B cell (primary cell): Measurements from ENCODE around the gene SIRT3. TPM values are rescaled to one million over a fixed set of nuclear protein-coding genes. Genes with fewer than 3 reads are reported as not detected.

ENCODE experiments used
- ATAC-seq: fragments of 200-7000 bp; cut with Tn5 transposase; one replicate; pipeline ENCODE4 v1.10.0; 2021; ENCODE audit warnings: low read depth, mild to moderate bottlenecking, moderate number of reproducible peaks, moderate library complexity
- CTCF ChIA-PET: fragments of 350-600 bp; sonication (Branson Sonifier 250); formaldehyde crosslinking; loops from one replicate; lab custom pipeline; 2021; ENCODE audit warnings: antibody characterized with exemption, inconsistent platforms; lab: Charles Lee
- POLR2A ChIA-PET: fragments of 350-600 bp; sonication (Branson Sonifier 250); formaldehyde crosslinking; loops from one replicate; lab custom pipeline; 2021; ENCODE audit warnings: antibody characterized with exemption; lab: Charles Lee
- DNase-seq: peaks from one replicate; pipeline ENCODE4 v3.0.0; 2013
- H2AFZ ChIP-seq: 2 replicates; pipeline ENCODE4 v1.6.1; 2012; ENCODE audit warnings: mild to moderate bottlenecking, low read depth, low read length; ENCODE audit not compliant: insufficient read depth, poor library complexity, severe bottlenecking
- H3K27ac ChIP-seq, 2 donors: 1 replicate in 1 of 2; 2 replicates in 1 of 2; pipeline ENCODE4 v1.5.1; 2012 to 2013; ENCODE audit warnings: low read length in 2 of 2, mild to moderate bottlenecking in 2 of 2, moderate library complexity in 1 of 2
- H3K27me3 ChIP-seq, 4 experiments: fragments of 200-600 bp in 1 of 4; sonication (generic) in 1 of 4; replicated peaks in 1 of 4; 1 replicate in 2 of 4; 2 replicates in 2 of 4; pipeline versions ENCODE4 v1.6.1 to v1.7.0; 2013 to 2016; ENCODE audit warnings: low read length in 3 of 4, mild to moderate bottlenecking in 2 of 4, mixed read lengths in 1 of 4, moderate library complexity in 1 of 4; ENCODE audit not compliant: insufficient read depth in 4 of 4, control insufficient read depth in 3 of 4; ENCODE audit errors: control extremely low read depth in 1 of 4
- H3K36me3 ChIP-seq, 2 experiments: replicated peaks in 1 of 2; 1 replicate in 1 of 2; 2 replicates in 1 of 2; pipeline versions ENCODE4 v1.6.1 to v1.7.1; 2013; ENCODE audit warnings: low read length in 1 of 2; ENCODE audit not compliant: insufficient read depth in 2 of 2, control insufficient read depth in 1 of 2; ENCODE audit errors: control extremely low read depth in 1 of 2, extremely low read depth in 1 of 2
- H3K4me1 ChIP-seq, 2 donors: fragments of 200-600 bp in 1 of 2; sonication (generic) in 1 of 2; 1 replicate in 1 of 2; 2 replicates in 1 of 2; pipeline versions ENCODE4 v1.5.1 to v1.6.1; 2013 to 2017; ENCODE audit warnings: low read length in 2 of 2; ENCODE audit not compliant: control insufficient read depth in 2 of 2, insufficient read depth in 2 of 2
- H3K4me2 ChIP-seq: replicated peaks from 2 replicates; pipeline ENCODE3; 2012; ENCODE audit warnings: mild to moderate bottlenecking, low read depth, low read length; ENCODE audit not compliant: poor library complexity, severe bottlenecking
- H3K4me3 ChIP-seq, 5 experiments: fragments of 200-600 bp in 1 of 5; sonication (generic) in 1 of 5; 1 replicate in 3 of 5; 2 replicates in 2 of 5; pipeline versions ENCODE4 v1.5.1 to v1.7.0; 2011 to 2016; ENCODE audit warnings: low read length in 4 of 5, mild to moderate bottlenecking in 4 of 5, low read depth in 2 of 5, control low read depth in 1 of 5, moderate library complexity in 1 of 5; ENCODE audit not compliant: insufficient read depth in 1 of 5; ENCODE audit errors: control extremely low read depth in 1 of 5, extremely low read depth in 1 of 5
- H3K79me2 ChIP-seq: fragments of 200-600 bp; sonication (generic); one replicate; pipeline ENCODE4 v1.6.0; 2016; ENCODE audit warnings: low read length; ENCODE audit not compliant: control insufficient read depth, insufficient read depth
- H3K9ac ChIP-seq: fragments of 200-600 bp; sonication (generic); 2 replicates; pipeline ENCODE4 v1.6.1; 2017; ENCODE audit warnings: mild to moderate bottlenecking, low read length, moderate library complexity
- H3K9me3 ChIP-seq, 3 donors: one replicate each; pipeline versions ENCODE4 v1.6.1 to v1.7.1; 2013; ENCODE audit warnings: low read length in 2 of 3; ENCODE audit not compliant: control insufficient read depth in 2 of 3, insufficient read depth in 1 of 3; ENCODE audit errors: control extremely low read depth in 1 of 3
- H4K20me1 ChIP-seq: 2 replicates; pipeline ENCODE4 v1.6.0; 2012; ENCODE audit warnings: mild to moderate bottlenecking, low read length; ENCODE audit not compliant: insufficient read depth, control insufficient read depth, poor library complexity, severe bottlenecking
- H3K27ac Mint-ChIP-seq: one replicate; pipeline ENCODE4 v1.8.0; 2021; ENCODE audit warnings: mixed read lengths
- H3K27me3 Mint-ChIP-seq: one replicate; pipeline ENCODE4 v1.8.0; 2021; ENCODE audit warnings: mixed read lengths
- H3K4me1 Mint-ChIP-seq: one replicate; pipeline ENCODE4 v1.8.0; 2021; ENCODE audit warnings: mixed read lengths
- H3K4me3 Mint-ChIP-seq: one replicate; pipeline ENCODE4 v1.8.0; 2021; ENCODE audit warnings: mixed read lengths
- H3K9me3 Mint-ChIP-seq: one replicate; pipeline ENCODE4 v1.8.0; 2022; ENCODE audit warnings: mixed read lengths; ENCODE audit not compliant: insufficient read depth
- EZH2 ChIP-seq: IDR thresholded peaks from 2 replicates; pipeline ENCODE4 v1.6.1; 2012; ENCODE audit warnings: borderline replicate concordance, low read depth, mild to moderate bottlenecking, moderate library complexity, low read length; ENCODE audit not compliant: insufficient read depth, poor library complexity, severe bottlenecking
- WGBS: methylation state at CpG from one replicate; pipeline ENCODE4 v1.1.5; 2013; ENCODE audit warnings: missing lambda C conversion rate; ENCODE audit not compliant: insufficient coverage; 5-methylcytosine and 5-hydroxymethylcytosine counted together
- intact Hi-C: fragments of 100-400 bp; cut with micrococcal nuclease; formaldehyde crosslinking; loops from one replicate; pipeline ENCODE4 v1.10.0; 2022
- polyA plus RNA-seq: library from polyadenylated mRNA; depleted of rRNA; stranded (reverse); fragments of >200 nt; gene quantifications from 2 replicates; pipeline ENCODE4 v1.2.3, GENCODE V29; 2012
- total RNA-seq, 2 donors: library from RNA; stranded (reverse); fragments of 120-200 nt in 1 of 2; gene quantifications; 1 replicate in 1 of 2; 2 replicates in 1 of 2; pipeline versions ENCODE4 v1.2.3 to v1.2.4, GENCODE V29; 2013 to 2022
- TF ChIP-seq, protein P1 (sequence below): fragments of 200-600 bp; IDR thresholded peaks from one replicate; pipeline ENCODE4 v1.8.0; 2022; ENCODE audit warnings: antibody characterized with exemption, mild to moderate bottlenecking

Gene SIRT3
- total and polyA plus RNA-seq, 2 donors (not counting 1 experiment from before 2014, with no cell fraction given), result 22.9 to 27.9 TPM

DNA sequence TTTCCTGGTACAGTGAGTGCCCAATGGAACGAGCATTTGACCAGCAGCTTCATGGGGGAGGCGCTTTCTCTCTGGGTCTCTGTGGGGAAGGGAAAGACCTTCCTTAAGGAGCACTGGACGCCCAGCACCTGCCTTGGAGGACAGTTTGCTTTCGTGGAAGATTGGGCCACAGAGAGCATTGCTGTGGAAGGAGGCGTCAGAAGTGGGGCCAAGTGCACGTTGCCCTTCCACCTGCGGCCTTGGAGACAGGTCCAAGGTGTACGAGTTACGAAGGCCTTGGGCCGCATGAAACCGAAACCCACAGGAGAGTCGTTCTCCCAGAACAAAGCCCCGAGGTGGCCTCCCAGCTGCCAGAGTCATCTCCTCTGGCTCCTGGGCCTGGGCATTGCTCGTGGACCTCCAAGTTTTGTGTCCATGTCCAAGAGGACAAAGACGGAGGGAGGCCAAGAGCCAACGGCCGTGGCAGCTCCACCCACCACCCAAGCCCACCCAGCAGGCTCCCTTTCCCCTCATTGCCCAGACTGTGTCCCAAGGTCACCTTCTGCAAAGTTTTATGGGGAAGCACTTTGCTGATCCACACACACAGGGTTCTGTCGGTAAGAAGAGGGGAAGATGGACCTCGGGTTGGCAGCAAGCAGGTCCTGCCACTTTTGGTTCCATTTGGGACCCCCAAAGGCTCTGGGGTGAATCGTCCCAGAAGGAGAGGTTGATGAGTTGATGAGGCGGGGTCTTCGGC lies 36.2 kb upstream of the SIRT3 start:
- no peak for TF ChIP-seq EZH2
- TF ChIP-seq, protein P1, sequence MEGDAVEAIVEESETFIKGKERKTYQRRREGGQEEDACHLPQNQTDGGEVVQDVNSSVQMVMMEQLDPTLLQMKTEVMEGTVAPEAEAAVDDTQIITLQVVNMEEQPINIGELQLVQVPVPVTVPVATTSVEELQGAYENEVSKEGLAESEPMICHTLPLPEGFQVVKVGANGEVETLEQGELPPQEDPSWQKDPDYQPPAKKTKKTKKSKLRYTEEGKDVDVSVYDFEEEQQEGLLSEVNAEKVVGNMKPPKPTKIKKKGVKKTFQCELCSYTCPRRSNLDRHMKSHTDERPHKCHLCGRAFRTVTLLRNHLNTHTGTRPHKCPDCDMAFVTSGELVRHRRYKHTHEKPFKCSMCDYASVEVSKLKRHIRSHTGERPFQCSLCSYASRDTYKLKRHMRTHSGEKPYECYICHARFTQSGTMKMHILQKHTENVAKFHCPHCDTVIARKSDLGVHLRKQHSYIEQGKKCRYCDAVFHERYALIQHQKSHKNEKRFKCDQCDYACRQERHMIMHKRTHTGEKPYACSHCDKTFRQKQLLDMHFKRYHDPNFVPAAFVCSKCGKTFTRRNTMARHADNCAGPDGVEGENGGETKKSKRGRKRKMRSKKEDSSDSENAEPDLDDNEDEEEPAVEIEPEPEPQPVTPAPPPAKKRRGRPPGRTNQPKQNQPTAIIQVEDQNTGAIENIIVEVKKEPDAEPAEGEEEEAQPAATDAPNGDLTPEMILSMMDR, result no peak

DNA sequence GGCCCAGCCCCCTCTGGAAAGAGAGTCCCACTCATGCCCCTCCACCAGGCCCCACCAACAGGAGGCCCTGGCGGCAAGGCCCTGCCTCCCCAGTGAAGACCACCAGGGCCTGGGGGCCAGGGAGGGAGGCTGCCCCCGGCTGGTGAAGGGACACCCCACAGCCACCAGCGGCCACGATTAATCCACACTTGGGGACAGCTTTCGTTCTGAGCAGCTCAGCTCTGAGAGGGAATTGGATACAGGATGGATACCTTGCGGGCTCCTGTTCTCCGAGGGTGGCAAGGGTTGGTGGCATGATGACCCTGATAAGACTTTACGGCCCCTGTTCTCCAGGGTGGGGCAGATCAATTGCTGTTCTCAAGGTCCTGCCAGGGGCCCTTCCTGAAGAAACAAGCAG lies 35.2 kb upstream of the SIRT3 start:
- no peak overlapping the region for H2AFZ ChIP-seq
- H3K27ac ChIP-seq, result no peak overlapping the region
- H3K4me2 ChIP-seq, result no peak overlapping the region
- ChIA-PET POLR2A (interaction anchor here (1.2 kb wide), 1 partner anchor 8 kb away, joined by 3 read pairs; no protein-coding TSS in a partner anchor), CTCF (interaction anchor here (1.2 to 1.4 kb wide), 2 partner anchors 11 to 21 kb away, joined by 4 to 5 read pairs; no protein-coding TSS in a partner anchor)
- H3K4me3 ChIP-seq, result no peak overlapping the region
- H3K27me3 ChIP-seq, result no peaks in the 10 kb centered on the region
- no peaks in the 10 kb centered on the region for H3K36me3 ChIP-seq
- H3K9me3 Mint-ChIP-seq, result peaks cover 2% of the 10 kb centered on the region
- H3K4me1 Mint-ChIP-seq, result peaks cover 46% of the 10 kb centered on the region
- H3K27ac Mint-ChIP-seq, result no peak overlapping the region
- DNase-seq (no peak), ATAC-seq (no peak)
- peaks cover 33 to 37% of the 10 kb centered on the region in 2 donors for H3K4me1 ChIP-seq
- TF ChIP-seq EZH2, result no peak
- TF ChIP-seq, protein P1, result no peak
- no peak overlapping the region for H3K4me3 Mint-ChIP-seq
- H3K9ac ChIP-seq, result no peak overlapping the region
- WGBS, result 97% methylated on average over 7 of the region's 8 CpGs
- intact Hi-C loops, result no loop called here
- no peaks in the 10 kb centered on the region for H3K27me3 Mint-ChIP-seq
- peaks cover 0 to 9% (median 3%) of the 10 kb centered on the region in 3 donors for H3K9me3 ChIP-seq
- H3K79me2 ChIP-seq, result peaks cover 11% of the 10 kb centered on the region
- no peaks in the 10 kb centered on the region for H4K20me1 ChIP-seq

More for the DNA sequence above, 36.2 kb upstream of the SIRT3 start:
- no peak overlapping the region for H3K4me2 ChIP-seq
- Mint-ChIP-seq H3K27ac (peak overlapping the region; percentile 75), H3K4me1 (peaks cover 41% of the 10 kb centered on the region), H3K9me3 (peaks cover 2% of the 10 kb centered on the region), H3K4me3 (no peak overlapping the region), H3K27me3 (no peaks in the 10 kb centered on the region)
- intact Hi-C loops, result no loop called here
- no peak overlapping the region for H3K9ac ChIP-seq
- ATAC-seq (no peak), DNase-seq (no peak)
- peaks cover 33 to 37% of the 10 kb centered on the region in 2 donors for H3K4me1 ChIP-seq
- peaks cover 11% of the 10 kb centered on the region for H3K79me2 ChIP-seq
- CTCF ChIA-PET, result interaction anchor here (1.2 to 1.4 kb wide), 3 partner anchors 10 to 40 kb away, joined by 3 to 5 read pairs (median 4); no protein-coding TSS in a partner anchor
- H3K36me3 ChIP-seq, result no peaks in the 10 kb centered on the region
- no peaks in the 10 kb centered on the region for H4K20me1 ChIP-seq
- no peak overlapping the region for H2AFZ ChIP-seq
- no peak overlapping the region for H3K27ac ChIP-seq
- peaks cover 0 to 6% (median 0%) of the 10 kb centered on the region in 3 donors for H3K9me3 ChIP-seq
- 94% methylated on average over 22 of the region's 22 CpGs for WGBS
- H3K4me3 ChIP-seq, result no peak overlapping the region
- POLR2A ChIA-PET, result no interaction called here
- no peaks in the 10 kb centered on the region for H3K27me3 ChIP-seq
